K562 (cell line): Measurements from ENCODE around the gene PRAC2.

Experiments used
- CTBP1 ChIP-seq: fragments of 450-650 bp; IDR thresholded peaks from 2 replicates; pipeline ENCODE4 v1.6.1; 2016; ENCODE audit warnings: borderline replicate concordance
- NRF1 ChIP-seq, 2 experiments: fragments of 450-650 bp; IDR thresholded peaks in 1 of 2; conservative IDR thresholded peaks in 1 of 2; 2 replicates each; pipeline ENCODE4 v1.6.1; 2014; ENCODE audit warnings: mild to moderate bottlenecking in 2 of 2
- OTX1 ChIP-seq: fragments of 450-650 bp; formaldehyde crosslinking; IDR thresholded peaks from 2 replicates; pipeline ENCODE4 v1.4.0; 2022; ENCODE audit warnings: mild to moderate bottlenecking
- POLR2AphosphoS2 ChIP-seq: IDR thresholded peaks from 2 replicates; pipeline ENCODE4 v1.6.1; 2012; ENCODE audit warnings: low read length, improper control_type of control experiment
- POLR2AphosphoS5 ChIP-seq: IDR thresholded peaks from 2 replicates; pipeline ENCODE4 v1.6.1; 2011; ENCODE audit warnings: mild to moderate bottlenecking, low read depth, low read length, moderate library complexity; ENCODE audit not compliant: control insufficient read depth, insufficient read depth
- SMC3 ChIP-seq: conservative IDR thresholded peaks from 2 replicates; pipeline ENCODE4 v1.6.1; 2011; ENCODE audit warnings: low read depth, low read length, improper control_type of control experiment; ENCODE audit not compliant: insufficient read depth
- SP1 ChIP-seq: sonication (generic); formaldehyde crosslinking; IDR thresholded peaks from 2 replicates; pipeline ENCODE4 v1.8.1; 2022; ENCODE audit warnings: mild to moderate bottlenecking, missing genetic modification reagents
- YY1 ChIP-seq, 3 experiments: IDR thresholded peaks; 2 replicates each; pipeline ENCODE4 v1.6.1; 2011; ENCODE audit warnings: low read length in 2 of 3, mild to moderate bottlenecking in 2 of 3, moderate library complexity in 2 of 3, borderline replicate concordance in 1 of 3, control low read depth in 1 of 3, low read depth in 1 of 3; ENCODE audit not compliant: insufficient read depth in 3 of 3, insufficient replicate concordance in 2 of 3, control insufficient read depth in 1 of 3, insufficient read length in 1 of 3; ENCODE audit errors: extremely low read depth in 1 of 3
- TF ChIP-seq, protein P1 (sequence below): sonication (generic); formaldehyde crosslinking; IDR thresholded peaks from 2 replicates; pipeline ENCODE4 v1.5.0; 2020; ENCODE audit warnings: missing genetic modification reagents

GRCh38 chr17:48720266-48721008 lies 2.5 kb upstream of the PRAC2 start:
- TF ChIP-seq, protein P1, sequence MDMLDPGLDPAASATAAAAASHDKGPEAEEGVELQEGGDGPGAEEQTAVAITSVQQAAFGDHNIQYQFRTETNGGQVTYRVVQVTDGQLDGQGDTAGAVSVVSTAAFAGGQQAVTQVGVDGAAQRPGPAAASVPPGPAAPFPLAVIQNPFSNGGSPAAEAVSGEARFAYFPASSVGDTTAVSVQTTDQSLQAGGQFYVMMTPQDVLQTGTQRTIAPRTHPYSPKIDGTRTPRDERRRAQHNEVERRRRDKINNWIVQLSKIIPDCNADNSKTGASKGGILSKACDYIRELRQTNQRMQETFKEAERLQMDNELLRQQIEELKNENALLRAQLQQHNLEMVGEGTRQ (CRISPR knock-in tag), result no peak
- no peak for TF ChIP-seq POLR2AphosphoS5
- no peak for TF ChIP-seq OTX1 (CRISPR knock-in tag)
- no peak for TF ChIP-seq YY1 (IDR thresholded peaks at IDR 0.05; ENCODE audit: borderline replicate concordance in 1 of 3, control insufficient read depth in 1 of 3, extremely low read depth in 1 of 3, insufficient read depth in 3 of 3, insufficient read length in 1 of 3, insufficient replicate concordance in 2 of 3, low read depth in 1 of 3, low read length in 2 of 3)
- TF ChIP-seq NRF1 (conservative IDR thresholded peaks at IDR 0.05 in 1 of 2, IDR thresholded peaks at IDR 0.05 in 1 of 2), result no peak
- no peak for TF ChIP-seq SP1 (CRISPR knock-in tag)
- TF ChIP-seq SMC3, result no peak
- no peak for TF ChIP-seq POLR2AphosphoS2
- no peak for TF ChIP-seq CTBP1
